ENCODE measurements around the gene MINDY1. TPM values are rescaled to one million over a fixed set of nuclear protein-coding genes. Genes with fewer than 3 reads are reported as not detected.

The MINDY1 gene
- total RNA-seq, 3 donors from 2014 or later = 44.5 to 52.0 (median 51.8) TPM

DNA sequence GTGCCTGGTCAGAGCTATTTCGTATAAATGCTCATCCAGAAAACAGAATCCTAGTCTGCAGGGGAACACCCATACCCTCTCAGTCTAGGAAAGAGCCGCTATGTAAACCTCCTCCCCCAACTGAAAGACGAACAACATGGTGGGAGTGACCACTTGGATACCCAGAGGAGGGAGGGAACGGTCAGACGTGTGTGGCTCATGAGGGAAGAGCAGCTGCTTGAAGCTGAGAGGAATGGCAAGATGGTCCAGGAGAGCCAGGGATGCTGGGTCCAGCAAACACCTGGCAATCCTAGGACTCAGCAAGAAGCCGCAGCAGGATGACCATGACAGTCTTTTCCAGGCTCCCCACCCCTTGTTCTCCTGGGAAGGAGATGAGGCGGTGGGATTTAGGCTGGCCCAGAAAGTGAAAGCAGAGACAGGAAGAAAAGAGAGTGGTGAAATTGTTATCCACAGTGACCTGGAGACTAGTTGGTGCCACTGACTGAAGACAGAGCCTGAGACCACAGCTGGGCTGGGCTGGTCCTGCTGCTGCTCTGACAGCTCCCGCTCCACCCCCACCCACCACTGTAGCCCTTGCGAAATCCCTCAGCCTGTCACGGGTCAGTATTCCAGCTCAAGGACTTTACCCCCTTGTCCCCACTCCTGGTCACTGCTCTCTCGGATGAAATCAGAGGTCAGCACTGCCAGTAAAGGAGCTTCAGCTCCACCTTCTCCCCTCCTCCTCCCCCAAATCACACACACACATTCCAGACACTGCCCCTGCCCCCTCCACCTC is 35.7 kb downstream of the MINDY1 start:
- Histone ChIP-seq H3K4me1 (ENCODE audit: low read depth) (peaks cover 36% of the 10 kb centered on the region), H3K9me3 (no peaks in the 10 kb centered on the region), H3K36me3 (ENCODE audit: low read depth) (peaks cover 10% of the 10 kb centered on the region), H3K4me3 (no peak overlapping the region)
- intact Hi-C loops (cut with DNase I, micrococcal nuclease) = loop anchor here in 1 of 2 donors (10.0 kb wide), 1 partner anchor 46 kb away; the partner anchor contains the start of gene SETDB1
- peak; percentile 62 for ATAC-seq
- peak; percentile 68 to 74 (median 71) for DNase-seq
- TF ChIP-seq CTCF (IDR thresholded peaks at IDR 0.05) = no peak

GRCh38 chr1:150969626-150970025 is 37.1 kb downstream of the MINDY1 start:
- H3K4me1 ChIP-seq (ENCODE audit: low read depth) = peaks cover 30% of the 10 kb centered on the region
- peaks cover 10% of the 10 kb centered on the region for H3K36me3 ChIP-seq (ENCODE audit: low read depth)
- ATAC-seq = no peak
- TF ChIP-seq CTCF (IDR thresholded peaks at IDR 0.05) = no peak
- no peak overlapping the region for H3K4me3 ChIP-seq
- no peaks in the 10 kb centered on the region for H3K9me3 ChIP-seq
- intact Hi-C loops (cut with DNase I, micrococcal nuclease) = loop anchor here in 1 of 2 donors (10.0 kb wide), 1 partner anchor 45 kb away; the partner anchor contains the start of gene SETDB1
- DNase-seq = no peak

DNA sequence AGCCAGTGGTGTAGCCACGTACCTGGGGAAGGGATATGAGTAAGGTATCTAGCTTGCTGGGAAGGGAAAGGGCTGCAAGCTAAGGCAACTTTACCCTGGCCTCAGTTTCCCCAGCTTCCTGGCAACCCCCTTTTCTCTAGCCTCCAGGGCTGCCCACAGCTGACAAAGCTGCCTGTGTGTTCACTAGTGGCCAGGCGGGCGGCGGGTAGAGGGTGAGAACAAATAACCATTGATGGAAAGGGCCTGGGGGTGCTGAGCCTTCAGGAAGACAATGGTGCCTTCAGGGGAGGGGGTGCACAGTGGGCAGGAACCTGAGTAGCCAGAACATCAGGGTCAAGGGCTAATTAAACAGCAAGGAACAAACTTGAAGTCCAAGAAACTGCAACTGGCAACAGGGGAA is 38.2 kb downstream of the MINDY1 start:
- ATAC-seq (no peak), DNase-seq (no peak)
- Histone ChIP-seq H3K4me1 (ENCODE audit: low read depth) (peaks cover 28% of the 10 kb centered on the region), H3K9me3 (no peaks in the 10 kb centered on the region), H3K36me3 (ENCODE audit: low read depth) (peaks cover 16% of the 10 kb centered on the region), H3K4me3 (no peak overlapping the region)
- TF ChIP-seq CTCF (IDR thresholded peaks at IDR 0.05) = no peak
- intact Hi-C loops (cut with DNase I, micrococcal nuclease) = no loop called here

DNA sequence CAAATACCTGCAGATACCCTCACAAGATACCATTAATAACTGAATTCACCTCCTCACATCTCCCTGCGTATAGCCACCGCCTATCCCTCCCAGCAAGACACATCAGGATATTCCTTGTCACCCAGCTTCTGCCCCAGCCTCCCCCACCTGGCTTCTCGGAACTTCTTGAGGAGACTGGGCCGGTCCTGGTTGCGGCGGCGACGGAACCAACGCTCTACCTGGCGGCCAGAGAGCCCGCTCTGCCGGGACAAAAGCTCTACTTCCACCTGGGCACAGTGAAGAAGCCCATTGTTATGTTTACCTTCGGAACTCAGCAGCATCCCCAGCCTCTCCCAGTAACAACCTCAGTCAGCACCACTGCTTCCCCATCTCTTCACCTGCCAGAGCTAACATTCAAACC is 38.8 kb downstream of the MINDY1 start:
- peaks cover 22% of the 10 kb centered on the region for H3K4me1 ChIP-seq (ENCODE audit: low read depth)
- ATAC-seq (no peak), DNase-seq (no peak)
- H3K36me3 ChIP-seq (ENCODE audit: low read depth) = peaks cover 17% of the 10 kb centered on the region
- no peak for TF ChIP-seq CTCF (IDR thresholded peaks at IDR 0.05)
- intact Hi-C loops (cut with DNase I, micrococcal nuclease) = no loop called here
- no peaks in the 10 kb centered on the region for H3K9me3 ChIP-seq
- no peak overlapping the region for H3K4me3 ChIP-seq

DNA sequence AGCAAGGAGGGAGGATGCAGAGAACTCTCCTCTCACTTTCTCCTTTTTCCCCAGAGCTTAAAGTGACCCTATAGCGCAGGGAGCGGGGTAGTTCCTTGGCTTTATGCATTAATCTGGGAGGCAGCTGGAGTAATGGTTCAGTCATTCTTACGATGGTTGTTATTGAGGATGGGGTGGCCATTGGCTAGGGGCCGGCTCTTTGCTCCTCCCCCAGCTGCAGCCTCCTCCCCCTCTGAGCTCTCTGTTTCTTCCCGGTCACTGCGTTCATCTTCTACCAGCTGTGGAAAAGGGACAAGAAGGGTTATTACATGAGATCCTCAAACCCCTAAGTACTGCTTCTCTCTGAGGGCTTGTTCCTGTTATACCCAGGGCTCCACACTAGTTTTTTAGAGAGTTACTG is 40.7 kb downstream of the MINDY1 start:
- ATAC-seq (no peak), DNase-seq (no peak)
- intact Hi-C loops (cut with DNase I, micrococcal nuclease) = no loop called here
- no peak overlapping the region for H3K4me3 ChIP-seq
- no peak for TF ChIP-seq CTCF (IDR thresholded peaks at IDR 0.05)
- peaks cover 5% of the 10 kb centered on the region for H3K4me1 ChIP-seq (ENCODE audit: low read depth)
- no peaks in the 10 kb centered on the region for H3K9me3 ChIP-seq
- H3K36me3 ChIP-seq (ENCODE audit: low read depth) = peaks cover 21% of the 10 kb centered on the region
